ENCODE data around the gene CYFIP2.

CYFIP2 gene

GRCh38 chr5:157354800-157355199 lies 88.9 kb downstream of the CYFIP2 start:
- TF ChIP-seq CTCF (IDR thresholded peaks at IDR 0.05; ENCODE audit: borderline replicate concordance, insufficient read depth, low read depth, low read length), result peak; percentile 44; the same call in 1 of the 2 replicates
- no peak overlapping the region for H3K4me3 ChIP-seq (ENCODE audit: low read depth, low read length)

GRCh38 chr5:157356576-157356975 lies 90.7 kb downstream of the CYFIP2 start:
- H3K4me3 ChIP-seq (ENCODE audit: low read depth, low read length), result no peak overlapping the region
- TF ChIP-seq CTCF (IDR thresholded peaks at IDR 0.05; ENCODE audit: borderline replicate concordance, insufficient read depth, low read depth, low read length), result no peak

GRCh38 chr5:157357823-157358222 lies 91.9 kb downstream of the CYFIP2 start:
- no peak for TF ChIP-seq CTCF (IDR thresholded peaks at IDR 0.05; ENCODE audit: borderline replicate concordance, insufficient read depth, low read depth, low read length)
- H3K4me3 ChIP-seq (ENCODE audit: low read depth, low read length), result no peak overlapping the region

GRCh38 chr5:157358871-157359270 lies 92.9 kb downstream of the CYFIP2 start:
- H3K4me3 ChIP-seq (ENCODE audit: low read depth, low read length), result no peak overlapping the region
- TF ChIP-seq CTCF (IDR thresholded peaks at IDR 0.05; ENCODE audit: borderline replicate concordance, insufficient read depth, low read depth, low read length), result no peak

- TF ChIP-seq CTCF (IDR thresholded peaks at IDR 0.05; ENCODE audit: borderline replicate concordance, insufficient read depth, low read depth, low read length), result no peak
- no peak overlapping the region for H3K4me3 ChIP-seq (ENCODE audit: low read depth, low read length)
Measured at GRCh38 chr5:157359356-157360055, 93.6 kb downstream of the CYFIP2 start.

- no peak for TF ChIP-seq CTCF (IDR thresholded peaks at IDR 0.05; ENCODE audit: borderline replicate concordance, insufficient read depth, low read depth, low read length)
- no peak overlapping the region for H3K4me3 ChIP-seq (ENCODE audit: low read depth, low read length)
Measured at GRCh38 chr5:157362012-157362411, 96.1 kb downstream of the CYFIP2 start.

GRCh38 chr5:157362502-157362901 lies 96.6 kb downstream of the CYFIP2 start:
- no peak overlapping the region for H3K4me3 ChIP-seq (ENCODE audit: low read depth, low read length)
- no peak for TF ChIP-seq CTCF (IDR thresholded peaks at IDR 0.05; ENCODE audit: borderline replicate concordance, insufficient read depth, low read depth, low read length)
